Measurements from ENCODE around the gene CDC42.

- TF ChIP-seq CEBPB (IDR thresholded peaks at IDR 0.05; ENCODE audit: borderline replicate concordance in 1 of 2, low read depth in 2 of 2, low read length in 2 of 2) (no peak), MAX (IDR thresholded peaks at IDR 0.05; ENCODE audit: low read depth, low read length) (no peak), CTCF (IDR thresholded peaks at IDR 0.05 in 2 of 3, conservative IDR thresholded peaks at IDR 0.05 in 1 of 3; ENCODE audit: control insufficient read depth in 2 of 3, extremely low read depth in 1 of 3, insufficient read depth in 1 of 3, low read depth in 3 of 3, low read length in 3 of 3) (no peak), POLR2A (IDR thresholded peaks at IDR 0.05; ENCODE audit: low read depth, low read length) (no peak), CHD2 (IDR thresholded peaks at IDR 0.05; ENCODE audit: borderline replicate concordance, low read depth, low read length) (no peak), BRCA1 (IDR thresholded peaks at IDR 0.05; ENCODE audit: low read depth, low read length) (no peak), CREM (IDR thresholded peaks at IDR 0.05; ENCODE audit: low read depth) (no peak), SUZ12 (IDR thresholded peaks at IDR 0.05; ENCODE audit: unreplicated experiment) (no peak), BCL11A (IDR thresholded peaks at IDR 0.05; ENCODE audit: low read depth, low read length) (no peak), NFIC (IDR thresholded peaks at IDR 0.05; ENCODE audit: low read depth, low read length) (no peak), MXI1 (IDR thresholded peaks at IDR 0.05; ENCODE audit: low read depth, low read length) (no peak), CHD1 (IDR thresholded peaks at IDR 0.05; ENCODE audit: low read depth, low read length) (no peak), TCF12 (IDR thresholded peaks at IDR 0.05; ENCODE audit: low read depth, low read length) (no peak), ATF2 (IDR thresholded peaks at IDR 0.05; ENCODE audit: low read length) (no peak)
Observed at GRCh38 chr1:22104094-22104493, 51.6 kb downstream of the CDC42 start.

Measured in GM12878 (cell line).